Mesendoderm (in vitro differentiated cells): ENCODE results near the gene PSMB10.

Experiments
- DNase-seq: peaks from one replicate; pipeline ENCODE4 v3.0.0; 2013
- H2AK5ac ChIP-seq: 2 replicates; pipeline ENCODE4 v1.6.1; 2013; ENCODE audit warnings: low read length, inconsistent platforms
- H2BK120ac ChIP-seq: 2 replicates; pipeline ENCODE4 v1.6.1; 2013; ENCODE audit warnings: low read depth, mild to moderate bottlenecking, low read length, moderate library complexity, mixed read lengths
- H2BK15ac ChIP-seq: replicated peaks from 2 replicates; pipeline ENCODE4 v1.6.1; 2013; ENCODE audit warnings: low read depth, mild to moderate bottlenecking, moderate library complexity
- H2BK5ac ChIP-seq: 2 replicates; pipeline ENCODE4 v1.6.1; 2013; ENCODE audit warnings: low read length, inconsistent platforms
- H3K18ac ChIP-seq: 2 replicates; pipeline ENCODE4 v1.6.1; 2013; ENCODE audit warnings: mild to moderate bottlenecking, low read length, mixed read lengths
- H3K23ac ChIP-seq: one replicate; pipeline ENCODE4 v1.6.1; 2013; ENCODE audit warnings: low read length
- H3K27ac ChIP-seq: 2 replicates; pipeline ENCODE4 v1.5.1; 2013; ENCODE audit warnings: low read depth, mild to moderate bottlenecking, inconsistent platforms, low read length, moderate library complexity
- H3K27me3 ChIP-seq: 2 replicates; pipeline ENCODE4 v1.6.1; 2013; ENCODE audit warnings: low read length, control low read depth, mild to moderate bottlenecking, inconsistent platforms; ENCODE audit not compliant: insufficient read depth, poor library complexity
- H3K36me3 ChIP-seq: 2 replicates; pipeline ENCODE4 v1.6.1; 2013; ENCODE audit warnings: low read length, inconsistent platforms; ENCODE audit not compliant: control insufficient read depth, insufficient read depth
- H3K4ac ChIP-seq: one replicate; pipeline ENCODE4 v1.6.1; 2013; ENCODE audit warnings: low read depth, mild to moderate bottlenecking, low read length, moderate library complexity
- H3K4me1 ChIP-seq: 2 replicates; pipeline ENCODE4 v1.6.1; 2013; ENCODE audit warnings: low read depth, low read length, inconsistent platforms; ENCODE audit not compliant: control insufficient read depth
- H3K4me2 ChIP-seq: 2 replicates; pipeline ENCODE4 v1.6.1; 2013; ENCODE audit warnings: low read length
- H3K4me3 ChIP-seq: 2 replicates; pipeline ENCODE4 v1.5.1; 2013; ENCODE audit warnings: mild to moderate bottlenecking, low read length
- H3K56ac ChIP-seq: one replicate; pipeline ENCODE4 v1.6.1; 2013; ENCODE audit warnings: low read length
- H3K79me1 ChIP-seq: 2 replicates; pipeline ENCODE4 v1.6.1; 2013; ENCODE audit warnings: low read length, inconsistent platforms
- H3K79me2 ChIP-seq: 2 replicates; pipeline ENCODE4 v1.6.1; 2013; ENCODE audit warnings: mild to moderate bottlenecking, low read length; ENCODE audit not compliant: control insufficient read depth, insufficient read depth
- H3K9ac ChIP-seq: 2 replicates; pipeline ENCODE4 v1.6.1; 2013; ENCODE audit warnings: low read length, inconsistent platforms
- H4K5ac ChIP-seq: one replicate; pipeline ENCODE4 v1.6.1; 2013; ENCODE audit warnings: low read length
- H4K8ac ChIP-seq: one replicate; pipeline ENCODE4 v1.6.1; 2013; ENCODE audit warnings: low read depth, mild to moderate bottlenecking, control low read depth, low read length, moderate library complexity
- WGBS: extraction: QIAGEN DNeasy Blood & Tissue Kit; methylation state at CpG from one replicate; pipeline ENCODE4 v1.1.7; 2013; ENCODE audit warnings: low lambda C conversion rate, missing lambda C conversion rate; ENCODE audit not compliant: insufficient coverage; ENCODE audit errors: extremely low coverage; 5-methylcytosine and 5-hydroxymethylcytosine counted together

Gene PSMB10

GRCh38 chr16:67950335-67950843 is 13.7 kb upstream of the PSMB10 start:
- Histone ChIP-seq H2BK120ac (no peak overlapping the region), H3K18ac (no peak overlapping the region), H2BK5ac (no peak overlapping the region), H3K79me2 (no peaks in the 10 kb centered on the region), H4K8ac (no peak overlapping the region), H3K4me3 (no peak overlapping the region), H3K4ac (no peak overlapping the region), H2BK15ac (no peak overlapping the region), H3K36me3 (peaks cover 25% of the 10 kb centered on the region), H3K9ac (no peak overlapping the region), H3K56ac (no peak overlapping the region), H3K23ac (no peak overlapping the region), H3K79me1 (no peaks in the 10 kb centered on the region), H2AK5ac (no peak overlapping the region), H3K4me2 (no peak overlapping the region), H3K4me1 (no peaks in the 10 kb centered on the region), H3K27me3 (no peaks in the 10 kb centered on the region), H3K27ac (no peak overlapping the region), H4K5ac (no peak overlapping the region)
- WGBS: no CpG with 5 or more reads among the region's 16 CpGs
- no peak for DNase-seq

DNA sequence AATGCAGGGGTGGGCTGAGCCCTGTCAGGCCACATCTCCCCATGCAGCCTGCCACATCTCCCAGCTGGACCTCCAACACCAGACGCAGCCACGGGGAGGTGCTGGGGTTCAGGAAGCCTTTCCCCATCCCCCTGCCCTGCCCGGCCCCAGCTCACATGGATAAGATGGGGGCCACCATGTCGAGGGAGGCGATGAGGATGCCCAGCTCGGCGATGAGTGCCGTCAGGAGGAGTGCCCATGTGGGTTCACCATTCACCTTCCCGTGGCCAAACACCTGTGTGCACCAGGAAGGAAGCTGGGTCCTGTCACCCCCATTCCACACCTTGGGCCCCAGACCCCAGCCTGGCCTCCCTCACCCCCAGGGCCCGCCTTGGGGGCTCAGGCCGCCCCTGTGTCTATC is 13.0 kb upstream of the PSMB10 start:
- Histone ChIP-seq H3K23ac (no peak overlapping the region), H3K4me2 (no peak overlapping the region), H3K36me3 (peaks cover 23% of the 10 kb centered on the region), H3K4me1 (no peaks in the 10 kb centered on the region), H3K27ac (no peak overlapping the region), H3K79me2 (no peaks in the 10 kb centered on the region), H3K9ac (no peak overlapping the region), H4K8ac (no peak overlapping the region), H3K4ac (no peak overlapping the region), H2BK120ac (no peak overlapping the region), H2BK15ac (no peak overlapping the region), H3K18ac (no peak overlapping the region), H2BK5ac (no peak overlapping the region), H2AK5ac (no peak overlapping the region), H3K79me1 (no peaks in the 10 kb centered on the region), H3K4me3 (no peak overlapping the region), H3K27me3 (no peaks in the 10 kb centered on the region), H4K5ac (no peak overlapping the region), H3K56ac (no peak overlapping the region)
- WGBS: no CpG with 5 or more reads among the region's 11 CpGs
- DNase-seq: no peak

- H3K36me3 ChIP-seq: peaks cover 21% of the 10 kb centered on the region
- no peak overlapping the region for H2BK5ac ChIP-seq
- no peak overlapping the region for H4K8ac ChIP-seq
- H3K4ac ChIP-seq: no peak overlapping the region
- no peaks in the 10 kb centered on the region for H3K79me2 ChIP-seq
- no peak overlapping the region for H4K5ac ChIP-seq
- no peak overlapping the region for H3K4me3 ChIP-seq
- WGBS: no CpG with 5 or more reads among the region's 15 CpGs
- no peak overlapping the region for H2BK120ac ChIP-seq
- H2BK15ac ChIP-seq: no peak overlapping the region
- H3K56ac ChIP-seq: no peak overlapping the region
- H3K79me1 ChIP-seq: no peaks in the 10 kb centered on the region
- H3K27ac ChIP-seq: no peak overlapping the region
- no peak overlapping the region for H3K23ac ChIP-seq
- no peaks in the 10 kb centered on the region for H3K27me3 ChIP-seq
- H3K9ac ChIP-seq: no peak overlapping the region
- no peak for DNase-seq
- no peak overlapping the region for H3K18ac ChIP-seq
- H3K4me1 ChIP-seq: no peaks in the 10 kb centered on the region
- H2AK5ac ChIP-seq: no peak overlapping the region
- H3K4me2 ChIP-seq: no peak overlapping the region
Observed at GRCh38 chr16:67948015-67948414, 11.4 kb upstream of the PSMB10 start.

DNA sequence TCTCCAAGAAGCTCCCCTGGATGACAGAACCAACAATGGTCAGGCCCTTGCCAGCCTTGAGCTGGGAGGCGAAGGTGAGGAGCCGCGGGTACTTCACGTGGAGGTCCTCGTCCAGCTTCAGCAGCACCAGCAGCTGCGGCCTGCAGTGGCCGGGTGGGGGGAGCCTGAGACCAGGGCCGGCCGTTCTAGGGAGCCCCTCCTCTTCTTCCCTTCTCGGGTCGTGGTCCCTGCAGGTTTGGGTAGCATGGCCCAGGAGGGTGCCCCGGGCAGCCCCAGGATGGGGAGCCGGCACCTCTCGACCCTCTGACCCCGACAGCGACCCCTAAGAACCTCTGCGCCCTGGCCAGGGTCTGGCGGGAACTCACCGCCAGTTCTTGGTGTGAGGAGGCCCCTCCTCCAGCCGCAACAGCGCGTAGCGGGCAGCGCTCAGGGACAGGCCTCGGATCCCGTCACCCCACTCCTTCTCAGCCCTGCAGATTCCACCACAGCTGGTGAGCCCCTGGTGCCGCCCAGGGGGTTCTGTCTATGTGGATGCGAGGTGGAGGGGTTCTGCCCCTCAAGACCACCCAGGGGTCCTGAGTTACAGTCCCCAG is 10.4 kb upstream of the PSMB10 start:
- no peak overlapping the region for H3K27ac ChIP-seq
- H3K79me2 ChIP-seq: no peaks in the 10 kb centered on the region
- no peak overlapping the region for H4K8ac ChIP-seq
- H3K79me1 ChIP-seq: no peaks in the 10 kb centered on the region
- no peak overlapping the region for H3K56ac ChIP-seq
- no peaks in the 10 kb centered on the region for H3K27me3 ChIP-seq
- no peaks in the 10 kb centered on the region for H3K4me1 ChIP-seq
- H3K4ac ChIP-seq: no peak overlapping the region
- H3K9ac ChIP-seq: no peak overlapping the region
- H2BK15ac ChIP-seq: no peak overlapping the region
- no peak overlapping the region for H3K4me2 ChIP-seq
- H3K18ac ChIP-seq: no peak overlapping the region
- no peak overlapping the region for H3K23ac ChIP-seq
- H2BK5ac ChIP-seq: no peak overlapping the region
- no CpG with 5 or more reads among the region's 28 CpGs for WGBS
- H3K36me3 ChIP-seq: peaks cover 19% of the 10 kb centered on the region
- no peak overlapping the region for H2BK120ac ChIP-seq
- no peak overlapping the region for H2AK5ac ChIP-seq
- H4K5ac ChIP-seq: no peak overlapping the region
- no peak overlapping the region for H3K4me3 ChIP-seq
- no peak for DNase-seq

DNA sequence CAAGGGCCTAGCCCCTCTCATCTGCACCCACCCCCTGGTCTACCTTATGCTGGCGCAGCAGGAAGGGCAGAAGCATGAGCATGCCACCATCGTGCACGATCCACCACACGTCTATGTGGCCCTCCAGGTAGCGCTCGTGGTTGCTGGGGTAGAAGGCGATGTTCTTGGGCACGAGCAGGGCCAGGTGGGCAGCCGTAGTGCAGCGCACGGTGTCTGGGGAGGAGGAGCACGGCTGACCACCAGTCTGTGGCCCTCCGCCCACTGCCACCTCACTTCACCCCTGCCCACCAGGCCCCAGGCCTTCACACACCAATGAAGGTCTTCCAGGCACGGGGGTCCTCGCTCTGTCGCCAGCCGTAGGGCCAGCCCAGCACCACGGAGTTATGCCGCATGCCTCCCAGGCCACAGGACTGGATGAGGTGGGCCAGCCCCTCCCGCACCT is 9.5 kb upstream of the PSMB10 start:
- no peak for DNase-seq
- no CpG with 5 or more reads among the region's 20 CpGs for WGBS
- Histone ChIP-seq H3K27me3 (no peaks in the 10 kb centered on the region), H4K5ac (no peak overlapping the region), H3K4me2 (no peak overlapping the region), H3K9ac (no peak overlapping the region), H2BK15ac (no peak overlapping the region), H3K56ac (no peak overlapping the region), H4K8ac (no peak overlapping the region), H3K27ac (no peak overlapping the region), H2BK120ac (no peak overlapping the region), H3K4me3 (no peak overlapping the region), H3K79me2 (no peaks in the 10 kb centered on the region), H3K36me3 (peaks cover 14% of the 10 kb centered on the region), H2AK5ac (no peak overlapping the region), H2BK5ac (no peak overlapping the region), H3K18ac (no peak overlapping the region), H3K23ac (no peak overlapping the region), H3K4ac (no peak overlapping the region), H3K79me1 (no peaks in the 10 kb centered on the region), H3K4me1 (no peaks in the 10 kb centered on the region)

- no peak overlapping the region for H3K56ac ChIP-seq
- H2AK5ac ChIP-seq: no peak overlapping the region
- H4K8ac ChIP-seq: no peak overlapping the region
- H3K4me3 ChIP-seq: no peak overlapping the region
- no peaks in the 10 kb centered on the region for H3K79me1 ChIP-seq
- no peak overlapping the region for H3K9ac ChIP-seq
- no CpG with 5 or more reads among the region's 24 CpGs for WGBS
- no peak overlapping the region for H4K5ac ChIP-seq
- no peak overlapping the region for H3K27ac ChIP-seq
- no peaks in the 10 kb centered on the region for H3K4me1 ChIP-seq
- H3K18ac ChIP-seq: no peak overlapping the region
- no peaks in the 10 kb centered on the region for H3K27me3 ChIP-seq
- H2BK120ac ChIP-seq: no peak overlapping the region
- H3K36me3 ChIP-seq: peaks cover 12% of the 10 kb centered on the region
- H3K4ac ChIP-seq: no peak overlapping the region
- no peak overlapping the region for H3K4me2 ChIP-seq
- no peak overlapping the region for H2BK5ac ChIP-seq
- no peaks in the 10 kb centered on the region for H3K79me2 ChIP-seq
- no peak overlapping the region for H3K23ac ChIP-seq
- no peak for DNase-seq
- no peak overlapping the region for H2BK15ac ChIP-seq
Observed at GRCh38 chr16:67945392-67945933, 8.8 kb upstream of the PSMB10 start.
